ENCODE measurements around the gene PYCR2.

GRCh38 chr1:225940385-225941151, 16.5 kb upstream of the PYCR2 start:
- TF ChIP-seq CTCF (IDR thresholded peaks at IDR 0.05): no peak
- TF ChIP-seq ZFX (IDR thresholded peaks at IDR 0.05; ENCODE audit: borderline replicate concordance): no peak
